Calu3 (cell line): ENCODE measurements around the gene RESP18. TPM values are rescaled to one million over a fixed set of nuclear protein-coding genes. Genes with fewer than 3 reads are reported as not detected.

Experiments
- BruUV-seq: library from RNA; stranded (reverse); fragments of 400-500 nt; replicated peaks from 2 replicates; lab custom pipeline; 2021; lab: Mats Ljungman, UMichigan
- CTCF ChIA-PET: fragments of 300-600 bp; sonication (Branson Sonifier 250); formaldehyde crosslinking; loops from one replicate; lab custom pipeline; 2022; ENCODE audit warnings: antibody characterized with exemption; lab: Charles Lee
- DNase-seq: peaks from one replicate; pipeline ENCODE4 v3.0.0; 2022
- H3K27ac Mint-ChIP-seq: one replicate; pipeline ENCODE4 v1.8.0; 2022; ENCODE audit warnings: mixed read lengths; ENCODE audit not compliant: unreplicated experiment
- H3K27me3 Mint-ChIP-seq: one replicate; pipeline ENCODE4 v1.8.0; 2022; ENCODE audit warnings: mixed read lengths; ENCODE audit not compliant: unreplicated experiment
- H3K36me3 Mint-ChIP-seq: one replicate; pipeline ENCODE4 v1.8.0; 2022; ENCODE audit warnings: mild to moderate bottlenecking, moderate library complexity, mixed read lengths; ENCODE audit not compliant: insufficient read depth, unreplicated experiment
- H3K4me1 Mint-ChIP-seq: one replicate; pipeline ENCODE4 v1.8.0; 2022; ENCODE audit warnings: mild to moderate bottlenecking, low read depth, mixed read lengths; ENCODE audit not compliant: unreplicated experiment
- H3K4me3 Mint-ChIP-seq: one replicate; pipeline ENCODE4 v1.8.0; 2022; ENCODE audit warnings: mild to moderate bottlenecking, low read depth, moderate library complexity, mixed read lengths; ENCODE audit not compliant: unreplicated experiment
- H3K9me3 Mint-ChIP-seq: one replicate; pipeline ENCODE4 v1.8.0; 2022; ENCODE audit warnings: low read depth, mixed read lengths; ENCODE audit not compliant: unreplicated experiment
- intact Hi-C: fragments of 100-400 bp; cut with micrococcal nuclease; formaldehyde crosslinking; loops from one replicate; pipeline ENCODE4 v1.10.0; 2022; ENCODE audit not compliant: unreplicated experiment
- total RNA-seq: library from RNA; stranded (reverse); gene quantifications from 2 replicates; pipeline ENCODE4 v1.2.3, GENCODE V29; 2022
- TF ChIP-seq, protein P1 (sequence below): fragments of 200-600 bp; IDR thresholded peaks from one replicate; pipeline ENCODE4 v1.8.0; 2022; ENCODE audit warnings: antibody characterized with exemption; ENCODE audit not compliant: unreplicated experiment

RESP18 gene
- total RNA-seq, 1 experiment from 2014 or later = not detected

GRCh38 chr2:219291394-219291793 is 41.1 kb downstream of the RESP18 start:
- no TSS peak for BruUV-seq

DNA sequence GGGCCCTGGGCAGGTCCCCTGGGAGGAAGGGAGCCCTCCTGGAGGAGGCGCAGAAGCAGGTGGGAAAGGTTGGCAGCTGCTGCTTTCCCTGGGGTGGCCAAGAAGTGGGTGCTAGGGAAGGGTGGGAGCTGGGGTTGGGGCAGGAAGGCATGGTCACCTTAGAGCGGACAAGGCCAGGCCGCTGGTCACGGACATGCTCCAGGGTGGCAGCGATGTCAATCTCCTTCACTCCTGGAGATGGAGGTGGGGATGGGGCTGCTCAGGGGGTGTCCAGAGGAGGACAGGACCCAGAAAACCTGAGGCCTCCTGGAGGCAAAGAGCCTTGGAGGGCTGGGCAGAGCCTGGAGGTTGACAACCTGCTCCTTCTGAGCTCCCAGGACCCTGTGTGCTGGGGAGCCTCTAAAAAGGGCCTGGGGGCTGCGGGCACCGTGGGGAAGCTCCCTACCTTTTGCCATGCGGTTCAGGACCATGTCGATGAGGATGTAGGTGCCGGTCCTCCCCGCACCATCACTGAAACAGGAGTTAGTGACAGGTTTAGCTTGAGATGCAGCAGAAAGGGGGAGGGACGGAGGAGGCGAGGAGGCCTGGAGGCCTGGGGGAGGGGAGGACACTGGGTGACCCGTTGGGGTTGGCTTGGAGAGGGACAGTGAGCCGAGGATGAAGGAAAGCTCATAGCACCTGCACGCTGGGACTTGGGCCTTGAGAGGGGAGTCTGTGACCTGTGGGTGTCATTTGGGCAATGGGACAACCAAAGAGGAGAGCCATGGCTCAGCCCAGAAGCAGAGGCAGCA is 42.0 kb downstream of the RESP18 start:
- intact Hi-C loops = no loop called here
- no TSS peak for BruUV-seq
- Mint-ChIP-seq H3K27me3 (peaks cover 10% of the 10 kb centered on the region), H3K4me1 (peaks cover 7% of the 10 kb centered on the region), H3K4me3 (no peak overlapping the region), H3K27ac (no peak overlapping the region), H3K36me3 (peaks cover 13% of the 10 kb centered on the region), H3K9me3 (no peaks in the 10 kb centered on the region)
- TF ChIP-seq, protein P1, sequence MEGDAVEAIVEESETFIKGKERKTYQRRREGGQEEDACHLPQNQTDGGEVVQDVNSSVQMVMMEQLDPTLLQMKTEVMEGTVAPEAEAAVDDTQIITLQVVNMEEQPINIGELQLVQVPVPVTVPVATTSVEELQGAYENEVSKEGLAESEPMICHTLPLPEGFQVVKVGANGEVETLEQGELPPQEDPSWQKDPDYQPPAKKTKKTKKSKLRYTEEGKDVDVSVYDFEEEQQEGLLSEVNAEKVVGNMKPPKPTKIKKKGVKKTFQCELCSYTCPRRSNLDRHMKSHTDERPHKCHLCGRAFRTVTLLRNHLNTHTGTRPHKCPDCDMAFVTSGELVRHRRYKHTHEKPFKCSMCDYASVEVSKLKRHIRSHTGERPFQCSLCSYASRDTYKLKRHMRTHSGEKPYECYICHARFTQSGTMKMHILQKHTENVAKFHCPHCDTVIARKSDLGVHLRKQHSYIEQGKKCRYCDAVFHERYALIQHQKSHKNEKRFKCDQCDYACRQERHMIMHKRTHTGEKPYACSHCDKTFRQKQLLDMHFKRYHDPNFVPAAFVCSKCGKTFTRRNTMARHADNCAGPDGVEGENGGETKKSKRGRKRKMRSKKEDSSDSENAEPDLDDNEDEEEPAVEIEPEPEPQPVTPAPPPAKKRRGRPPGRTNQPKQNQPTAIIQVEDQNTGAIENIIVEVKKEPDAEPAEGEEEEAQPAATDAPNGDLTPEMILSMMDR = no peak
- no peak for DNase-seq
- CTCF ChIA-PET = interaction anchor here (1.3 kb wide), 1 partner anchor 12 kb away, joined by 5 read pairs; the partner anchor contains the start of gene DNAJB2

More at GRCh38 chr2:219291394-219291793, 41.1 kb downstream of the RESP18 start:
- no peak overlapping the region for H3K27ac Mint-ChIP-seq
- H3K4me1 Mint-ChIP-seq = peaks cover 7% of the 10 kb centered on the region
- TF ChIP-seq, protein P1 = no peak
- H3K9me3 Mint-ChIP-seq = no peaks in the 10 kb centered on the region
- peaks cover 10% of the 10 kb centered on the region for H3K27me3 Mint-ChIP-seq
- CTCF ChIA-PET = no interaction called here
- intact Hi-C loops = no loop called here
- no peak overlapping the region for H3K4me3 Mint-ChIP-seq
- peaks cover 8% of the 10 kb centered on the region for H3K36me3 Mint-ChIP-seq
- DNase-seq = no peak

GRCh38 chr2:219289537-219290361 is 42.8 kb downstream of the RESP18 start:
- DNase-seq = peak; percentile 68
- Mint-ChIP-seq H3K36me3 (peaks cover 12% of the 10 kb centered on the region), H3K4me1 (peaks cover 7% of the 10 kb centered on the region), H3K9me3 (no peaks in the 10 kb centered on the region), H3K27ac (no peak overlapping the region), H3K27me3 (peaks cover 10% of the 10 kb centered on the region), H3K4me3 (no peak overlapping the region)
- intact Hi-C loops = no loop called here
- CTCF ChIA-PET = interaction anchor here (1.3 kb wide), 1 partner anchor 11 kb away, joined by 5 read pairs; the partner anchor contains the start of gene DNAJB2
- no TSS peak for BruUV-seq
- TF ChIP-seq, protein P1 = no peak

DNA sequence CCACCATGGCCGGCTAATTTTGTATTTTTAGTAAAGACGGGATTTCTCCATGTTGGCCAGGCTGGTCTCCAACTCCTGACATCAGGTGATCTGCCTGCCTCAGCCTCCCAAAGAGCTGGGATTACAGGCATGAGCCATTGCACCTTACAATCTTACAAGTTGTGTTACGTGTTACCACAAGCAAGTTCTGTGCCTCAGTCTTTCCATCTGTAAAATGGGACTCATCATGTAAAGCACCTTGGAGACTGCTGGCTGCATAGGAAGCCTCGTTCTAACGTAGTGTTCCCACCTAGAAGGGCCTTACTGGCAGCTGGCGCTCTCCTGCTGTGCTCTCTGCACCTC is 43.4 kb downstream of the RESP18 start:
- Mint-ChIP-seq H3K27me3 (peaks cover 10% of the 10 kb centered on the region), H3K9me3 (no peaks in the 10 kb centered on the region), H3K4me1 (peaks cover 7% of the 10 kb centered on the region), H3K36me3 (peaks cover 12% of the 10 kb centered on the region), H3K27ac (no peak overlapping the region), H3K4me3 (no peak overlapping the region)
- TF ChIP-seq, protein P1 = no peak
- intact Hi-C loops = no loop called here
- BruUV-seq = no TSS peak
- no peak for DNase-seq
- CTCF ChIA-PET = interaction anchor here (1.3 kb wide), 1 partner anchor 10 kb away, joined by 5 read pairs; the partner anchor contains the start of gene DNAJB2
